ENCODE results near the gene NOSIP. TPM values are rescaled to one million over a fixed set of nuclear protein-coding genes. Genes with fewer than 3 reads are reported as not detected.

NOSIP gene
- total RNA-seq, 1 donor from 2014 or later, result 66.1 TPM

DNA sequence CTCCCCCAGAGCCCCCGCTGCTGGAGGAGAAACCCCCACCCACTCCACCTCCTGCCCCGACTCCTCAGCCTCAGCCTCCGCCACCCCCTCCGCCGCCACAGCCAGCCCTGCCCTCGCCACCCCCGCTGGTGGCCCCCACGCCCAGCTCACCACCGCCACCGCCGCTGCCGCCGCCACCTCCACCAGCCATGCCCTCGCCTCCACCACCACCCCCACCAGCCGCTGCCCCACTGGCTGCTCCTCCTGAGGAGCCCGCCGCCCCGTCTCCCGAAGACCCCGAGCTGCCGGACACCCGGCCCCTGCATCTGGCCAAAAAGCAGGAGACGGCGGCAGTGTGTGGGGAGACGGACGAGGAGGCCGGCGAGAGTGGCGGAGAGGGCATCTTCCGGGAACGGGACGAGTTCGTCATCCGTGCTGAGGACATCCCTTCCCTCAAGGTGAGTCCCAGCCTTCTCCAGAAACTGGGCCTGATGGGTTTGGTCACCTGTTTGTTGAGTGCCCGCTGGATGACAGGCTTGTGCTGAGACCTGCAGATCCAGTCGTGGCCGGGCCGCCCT lies 21.2 kb upstream of the NOSIP start:
- Mint-ChIP-seq H3K27ac (no peak overlapping the region), H3K27me3 (no peaks in the 10 kb centered on the region), H3K9me3 (no peaks in the 10 kb centered on the region), H3K36me3 (ENCODE audit: low read depth) (peaks cover 41% of the 10 kb centered on the region), H3K4me1 (peaks cover 5% of the 10 kb centered on the region), H3K4me3 (no peak overlapping the region)
- intact Hi-C loops (cut with micrococcal nuclease), result no loop called here
- DNase-seq, result no peak

DNA sequence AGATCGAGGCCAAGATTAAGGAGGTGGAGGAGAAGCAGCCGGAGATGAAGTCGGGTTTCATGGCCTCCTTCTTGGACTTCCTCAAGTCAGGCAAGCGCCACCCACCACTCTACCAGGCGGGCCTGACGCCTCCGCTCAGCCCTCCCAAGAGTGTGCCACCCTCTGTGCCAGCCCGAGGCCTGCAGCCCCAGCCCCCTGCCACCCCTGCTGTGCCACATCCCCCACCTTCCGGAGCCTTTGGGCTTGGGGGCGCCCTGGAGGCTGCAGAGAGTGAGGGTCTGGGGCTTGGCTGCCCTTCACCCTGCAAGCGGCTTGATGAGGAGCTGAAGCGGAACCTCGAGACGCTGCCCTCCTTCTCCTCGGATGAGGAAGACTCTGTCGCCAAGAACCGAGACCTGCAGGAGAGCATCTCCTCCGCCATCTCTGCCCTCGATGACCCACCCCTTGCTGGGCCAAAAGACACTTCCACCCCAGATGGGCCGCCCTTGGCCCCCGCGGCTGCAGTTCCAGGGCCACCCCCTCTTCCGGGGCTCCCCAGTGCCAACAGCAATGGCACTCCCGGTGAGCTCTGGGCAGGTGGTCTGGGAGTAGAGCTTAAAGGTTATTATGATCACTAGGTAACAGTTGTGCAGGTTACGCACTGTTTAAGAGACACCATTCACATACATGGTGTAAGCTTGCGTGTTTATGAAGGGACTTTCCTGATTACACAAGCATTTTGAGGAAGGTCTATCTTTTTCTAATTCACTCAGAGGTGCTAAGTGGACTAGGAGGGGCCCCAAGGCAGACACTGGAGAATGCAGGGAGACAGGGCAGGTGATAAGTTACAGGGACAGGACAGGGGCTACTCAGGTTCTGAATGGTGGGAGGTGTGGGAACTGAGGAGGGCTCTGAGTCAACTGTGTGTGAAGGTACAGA lies 19.3 kb upstream of the NOSIP start:
- intact Hi-C loops (cut with micrococcal nuclease), result no loop called here
- peak overlapping the region; percentile 2 for H3K27ac Mint-ChIP-seq
- H3K36me3 Mint-ChIP-seq (ENCODE audit: low read depth), result peaks cover 38% of the 10 kb centered on the region
- H3K27me3 Mint-ChIP-seq, result no peaks in the 10 kb centered on the region
- no peak for DNase-seq
- H3K9me3 Mint-ChIP-seq, result no peaks in the 10 kb centered on the region
- no peak overlapping the region for H3K4me3 Mint-ChIP-seq
- peaks cover 5% of the 10 kb centered on the region for H3K4me1 Mint-ChIP-seq

DNA sequence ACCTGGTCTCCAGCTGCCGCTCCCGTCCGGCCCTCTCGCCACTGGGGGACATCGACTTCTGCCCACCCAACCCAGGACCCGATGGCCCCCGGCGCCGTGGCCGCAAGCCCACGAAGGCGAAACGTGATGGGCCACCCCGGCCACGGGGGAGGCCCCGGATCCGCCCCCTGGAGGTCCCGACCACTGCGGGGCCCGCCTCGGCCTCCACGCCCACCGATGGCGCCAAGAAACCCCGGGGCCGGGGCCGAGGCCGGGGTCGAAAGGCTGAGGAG lies 17.3 kb upstream of the NOSIP start:
- H3K27ac Mint-ChIP-seq, result no peak overlapping the region
- H3K27me3 Mint-ChIP-seq, result no peaks in the 10 kb centered on the region
- intact Hi-C loops (cut with micrococcal nuclease), result no loop called here
- DNase-seq, result no peak
- no peaks in the 10 kb centered on the region for H3K9me3 Mint-ChIP-seq
- no peak overlapping the region for H3K4me3 Mint-ChIP-seq
- peaks cover 21% of the 10 kb centered on the region for H3K4me1 Mint-ChIP-seq
- peaks cover 45% of the 10 kb centered on the region for H3K36me3 Mint-ChIP-seq (ENCODE audit: low read depth)

DNA sequence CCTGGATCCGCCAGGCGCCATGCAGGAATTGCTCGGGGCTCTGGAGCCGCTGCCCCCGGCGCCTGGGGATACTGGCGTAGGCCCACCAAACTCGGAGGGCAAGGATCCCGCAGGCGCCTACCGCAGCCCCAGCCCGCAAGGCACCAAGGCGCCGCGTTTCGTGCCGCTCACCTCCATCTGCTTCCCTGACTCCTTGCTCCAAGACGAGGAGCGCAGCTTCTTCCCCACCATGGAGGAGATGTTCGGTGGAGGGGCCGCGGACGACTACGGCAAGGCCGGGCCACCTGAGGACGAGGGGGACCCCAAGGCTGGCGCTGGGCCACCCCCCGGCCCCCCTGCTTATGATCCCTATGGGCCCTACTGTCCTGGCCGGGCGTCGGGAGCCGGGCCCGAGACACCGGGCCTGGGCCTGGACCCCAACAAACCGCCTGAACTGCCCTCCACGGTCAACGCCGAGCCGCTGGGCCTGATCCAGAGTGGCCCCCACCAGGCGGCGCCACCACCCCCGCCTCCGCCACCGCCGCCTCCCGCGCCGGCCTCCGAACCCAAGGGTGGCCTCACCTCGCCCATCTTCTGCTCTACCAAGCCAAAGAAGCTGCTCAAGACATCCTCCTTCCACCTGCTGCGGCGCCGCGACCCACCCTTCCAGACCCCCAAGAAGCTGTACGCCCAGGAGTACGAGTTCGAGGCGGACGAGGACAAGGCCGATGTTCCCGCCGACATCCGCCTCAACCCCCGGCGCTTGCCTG lies 16.8 kb upstream of the NOSIP start:
- intact Hi-C loops (cut with micrococcal nuclease), result no loop called here
- Mint-ChIP-seq H3K27ac (no peak overlapping the region), H3K4me3 (no peak overlapping the region), H3K4me1 (peaks cover 24% of the 10 kb centered on the region), H3K27me3 (no peaks in the 10 kb centered on the region), H3K9me3 (no peaks in the 10 kb centered on the region), H3K36me3 (ENCODE audit: low read depth) (peaks cover 42% of the 10 kb centered on the region)
- DNase-seq, result no peak

DNA sequence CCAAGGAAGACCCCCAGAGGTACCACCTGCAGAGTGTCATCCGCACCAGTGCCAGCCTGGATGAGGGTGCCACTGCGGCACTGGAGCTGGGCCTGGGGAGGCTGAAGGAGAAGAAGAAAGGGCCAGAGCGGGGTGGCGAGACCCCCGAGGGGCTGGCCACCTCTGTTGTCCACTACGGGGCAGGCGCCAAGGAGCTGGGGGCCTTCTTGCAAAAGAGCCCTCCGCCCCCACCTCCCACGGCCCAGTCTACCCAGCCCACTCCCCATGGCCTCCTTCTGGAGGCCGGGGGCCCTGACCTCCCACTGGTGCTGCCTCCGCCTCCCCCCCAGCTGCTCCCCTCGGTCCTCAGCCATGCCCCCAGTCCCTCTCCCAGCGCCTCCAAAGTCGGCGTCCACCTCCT lies 16.1 kb upstream of the NOSIP start:
- Mint-ChIP-seq H3K9me3 (no peaks in the 10 kb centered on the region), H3K4me1 (peaks cover 24% of the 10 kb centered on the region), H3K27me3 (no peaks in the 10 kb centered on the region), H3K36me3 (ENCODE audit: low read depth) (peaks cover 37% of the 10 kb centered on the region), H3K4me3 (no peak overlapping the region), H3K27ac (no peak overlapping the region)
- intact Hi-C loops (cut with micrococcal nuclease), result no loop called here
- DNase-seq, result no peak

DNA sequence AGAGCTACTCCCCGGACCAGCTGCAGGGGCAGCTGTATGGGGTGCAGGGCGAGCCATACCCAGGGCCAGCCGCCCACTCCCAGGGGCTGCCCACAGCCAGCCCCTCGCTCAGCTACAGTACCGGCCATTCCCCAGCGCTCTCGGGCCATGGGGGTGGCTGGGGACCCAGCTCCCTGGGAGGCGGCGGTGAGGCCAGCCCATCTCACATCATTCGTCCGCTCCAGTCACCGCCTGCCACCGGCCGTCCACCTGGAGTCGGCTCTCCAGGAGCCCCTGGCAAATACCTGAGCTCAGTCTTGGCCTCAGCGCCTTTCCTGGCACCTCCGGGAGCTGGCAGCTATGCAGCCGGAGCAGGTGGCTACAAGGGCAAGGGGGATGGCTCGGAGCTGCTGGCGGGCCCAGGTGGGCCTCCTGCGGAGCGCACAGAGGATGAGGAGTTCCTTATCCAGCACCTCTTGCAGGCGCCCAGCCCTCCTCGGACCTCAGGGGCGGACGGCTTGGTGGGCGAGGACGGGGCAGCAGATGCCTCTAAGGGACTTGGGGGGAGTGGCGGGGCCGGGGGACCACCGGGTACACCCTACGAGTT lies 15.6 kb upstream of the NOSIP start:
- peaks cover 33% of the 10 kb centered on the region for H3K36me3 Mint-ChIP-seq (ENCODE audit: low read depth)
- no peak overlapping the region for H3K27ac Mint-ChIP-seq
- H3K4me3 Mint-ChIP-seq, result no peak overlapping the region
- intact Hi-C loops (cut with micrococcal nuclease), result no loop called here
- no peak for DNase-seq
- no peaks in the 10 kb centered on the region for H3K27me3 Mint-ChIP-seq
- H3K4me1 Mint-ChIP-seq, result peaks cover 22% of the 10 kb centered on the region
- H3K9me3 Mint-ChIP-seq, result no peaks in the 10 kb centered on the region

DNA sequence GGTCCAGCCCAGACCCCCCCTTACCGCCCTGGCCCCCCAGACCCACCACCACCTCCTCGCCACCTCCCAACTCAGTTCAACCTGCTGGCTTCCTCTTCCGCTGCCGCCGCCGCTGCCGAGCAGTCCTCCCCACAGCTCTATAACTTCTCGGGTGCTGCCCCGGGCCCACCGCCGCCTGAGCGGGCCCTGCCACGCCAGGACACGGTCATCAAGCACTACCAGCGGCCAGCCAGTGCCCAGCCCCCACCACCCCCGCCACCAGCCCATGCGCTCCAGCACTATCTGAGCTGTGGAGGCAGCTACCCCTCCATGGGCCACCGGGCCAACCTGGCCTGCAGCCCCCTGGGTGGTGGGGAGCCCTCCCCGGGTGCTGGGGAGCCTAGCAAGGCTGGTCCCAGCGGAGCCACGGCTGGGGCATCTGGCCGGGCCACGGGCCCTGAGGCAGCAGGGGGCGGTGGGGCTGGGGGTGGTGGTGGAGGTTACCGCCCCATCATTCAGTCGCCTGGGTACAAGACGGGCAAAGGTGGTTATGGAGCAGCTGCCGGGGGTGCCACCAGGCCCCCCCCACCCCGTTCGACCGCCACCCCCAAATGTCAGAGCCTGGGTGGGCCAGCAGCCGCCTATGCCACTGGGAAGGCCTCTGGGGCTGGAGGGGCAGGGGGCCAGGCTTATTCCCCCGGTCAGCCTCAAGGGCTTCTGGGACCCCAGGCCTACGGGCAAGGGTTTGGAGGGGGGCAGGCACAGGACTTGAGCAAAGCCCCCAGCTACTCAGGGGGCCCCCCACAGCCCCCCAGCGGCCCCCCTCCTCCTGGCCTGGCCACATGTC lies 14.8 kb upstream of the NOSIP start:
- Mint-ChIP-seq H3K4me1 (peaks cover 21% of the 10 kb centered on the region), H3K27ac (no peak overlapping the region), H3K27me3 (no peaks in the 10 kb centered on the region), H3K4me3 (no peak overlapping the region), H3K9me3 (no peaks in the 10 kb centered on the region), H3K36me3 (ENCODE audit: low read depth) (peaks cover 28% of the 10 kb centered on the region)
- intact Hi-C loops (cut with micrococcal nuclease), result loop anchor here (5.0 kb wide), 1 partner anchor 332 kb away; the partner anchor contains the start of genes ATF5 and NUP62
- DNase-seq, result no peak

DNA sequence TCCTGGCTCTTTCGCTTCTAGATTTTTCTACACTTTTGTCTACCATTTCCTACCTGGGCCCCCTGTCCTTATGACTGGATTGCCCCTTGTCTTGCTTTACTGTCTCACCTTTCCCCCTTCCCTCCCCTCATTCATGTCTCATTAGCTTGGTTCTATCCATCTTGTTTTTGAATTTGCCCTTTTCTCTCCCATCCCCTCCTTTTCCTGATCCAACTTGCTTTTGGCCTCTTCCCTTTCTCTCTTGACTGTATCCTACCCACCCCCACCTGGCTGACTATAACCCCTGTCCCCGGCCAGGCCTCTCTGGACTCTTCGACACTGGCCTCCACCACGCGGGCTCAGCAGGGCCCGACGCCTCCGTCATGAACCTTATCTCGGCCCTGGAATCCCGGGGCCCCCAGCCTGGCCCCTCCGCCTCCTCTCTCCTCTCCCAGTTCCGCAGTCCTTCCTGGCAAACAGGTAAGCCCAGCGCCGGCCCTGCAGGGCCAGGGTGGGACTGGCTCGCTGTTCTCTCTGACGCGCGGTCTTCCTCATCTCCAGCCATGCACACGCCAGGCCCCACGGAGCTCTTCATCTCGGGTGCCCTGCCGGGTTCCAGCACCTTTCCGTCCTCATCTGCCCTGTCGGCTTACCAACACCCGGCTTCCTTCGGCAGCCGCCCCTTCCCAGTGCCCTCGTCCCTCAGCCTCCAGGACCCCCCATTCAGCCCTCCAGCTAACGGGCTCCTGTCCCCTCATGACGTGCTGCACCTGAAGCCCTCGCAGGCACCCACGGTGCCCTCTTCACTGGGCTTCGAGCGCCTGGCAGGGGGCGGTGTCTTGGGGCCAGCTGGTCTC lies 14.0 kb upstream of the NOSIP start:
- peaks cover 3% of the 10 kb centered on the region for H3K27me3 Mint-ChIP-seq
- no peak for DNase-seq
- H3K4me1 Mint-ChIP-seq, result peaks cover 26% of the 10 kb centered on the region
- intact Hi-C loops (cut with micrococcal nuclease), result loop anchor here (5.0 kb wide), 1 partner anchor 333 kb away; the partner anchor contains the start of genes ATF5 and NUP62
- peaks cover 22% of the 10 kb centered on the region for H3K36me3 Mint-ChIP-seq (ENCODE audit: low read depth)
- peak overlapping the region; percentile 82 for H3K27ac Mint-ChIP-seq
- peak overlapping the region; percentile 88 for H3K4me3 Mint-ChIP-seq
- H3K9me3 Mint-ChIP-seq, result no peaks in the 10 kb centered on the region

DNA sequence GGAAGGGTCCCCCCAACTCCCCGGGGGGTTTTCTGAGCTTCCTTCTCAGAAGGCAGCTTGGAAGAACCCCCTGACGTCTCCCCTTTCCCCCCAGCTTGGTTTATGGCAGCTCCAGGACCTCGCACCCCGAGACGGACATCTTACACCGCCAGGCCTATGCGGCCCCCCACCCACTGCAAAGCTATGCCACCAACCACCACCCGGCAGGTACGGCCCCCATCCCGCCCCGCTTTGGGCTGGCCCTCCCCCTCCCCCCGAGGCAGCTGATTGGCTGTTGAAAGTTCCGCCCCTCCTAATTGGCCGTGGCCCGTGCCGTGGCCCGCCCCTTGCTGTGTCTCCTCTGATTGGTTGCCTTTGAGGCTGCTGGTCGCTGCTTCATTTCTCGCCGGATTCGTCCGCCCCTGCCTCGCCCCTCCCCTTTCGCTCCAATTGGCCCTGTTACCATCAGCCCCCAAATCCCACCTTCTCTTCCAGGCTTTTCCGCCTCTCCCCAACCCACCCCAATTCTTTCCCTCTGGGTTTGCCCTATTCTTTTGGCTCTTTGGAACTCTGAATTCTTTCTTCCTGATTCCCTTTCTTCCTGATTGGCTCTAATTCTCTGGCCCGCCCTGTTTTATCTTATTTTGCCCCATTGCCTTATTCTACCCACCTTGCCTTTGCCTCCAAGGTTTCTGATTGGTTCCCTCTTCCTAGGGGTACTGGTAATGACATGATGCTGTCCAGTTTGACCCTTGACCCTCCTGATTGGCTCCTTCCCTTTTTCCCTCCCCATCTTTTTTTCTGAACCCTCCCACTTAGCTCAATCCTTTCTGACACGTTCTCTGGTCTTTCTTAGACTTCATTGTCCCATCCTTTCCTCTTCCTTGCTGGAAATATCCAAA lies 13.1 kb upstream of the NOSIP start:
- H3K9me3 Mint-ChIP-seq, result no peaks in the 10 kb centered on the region
- peak overlapping the region; percentile 82 for H3K27ac Mint-ChIP-seq
- peaks cover 8% of the 10 kb centered on the region for H3K27me3 Mint-ChIP-seq
- peak; percentile 98 for DNase-seq
- intact Hi-C loops (cut with micrococcal nuclease), result loop anchor here (5.0 kb wide), 1 partner anchor 334 kb away; the partner anchor contains the start of genes ATF5 and NUP62
- H3K4me3 Mint-ChIP-seq, result peak overlapping the region; percentile 88
- H3K4me1 Mint-ChIP-seq, result peaks cover 30% of the 10 kb centered on the region
- H3K36me3 Mint-ChIP-seq (ENCODE audit: low read depth), result peaks cover 18% of the 10 kb centered on the region

DNA sequence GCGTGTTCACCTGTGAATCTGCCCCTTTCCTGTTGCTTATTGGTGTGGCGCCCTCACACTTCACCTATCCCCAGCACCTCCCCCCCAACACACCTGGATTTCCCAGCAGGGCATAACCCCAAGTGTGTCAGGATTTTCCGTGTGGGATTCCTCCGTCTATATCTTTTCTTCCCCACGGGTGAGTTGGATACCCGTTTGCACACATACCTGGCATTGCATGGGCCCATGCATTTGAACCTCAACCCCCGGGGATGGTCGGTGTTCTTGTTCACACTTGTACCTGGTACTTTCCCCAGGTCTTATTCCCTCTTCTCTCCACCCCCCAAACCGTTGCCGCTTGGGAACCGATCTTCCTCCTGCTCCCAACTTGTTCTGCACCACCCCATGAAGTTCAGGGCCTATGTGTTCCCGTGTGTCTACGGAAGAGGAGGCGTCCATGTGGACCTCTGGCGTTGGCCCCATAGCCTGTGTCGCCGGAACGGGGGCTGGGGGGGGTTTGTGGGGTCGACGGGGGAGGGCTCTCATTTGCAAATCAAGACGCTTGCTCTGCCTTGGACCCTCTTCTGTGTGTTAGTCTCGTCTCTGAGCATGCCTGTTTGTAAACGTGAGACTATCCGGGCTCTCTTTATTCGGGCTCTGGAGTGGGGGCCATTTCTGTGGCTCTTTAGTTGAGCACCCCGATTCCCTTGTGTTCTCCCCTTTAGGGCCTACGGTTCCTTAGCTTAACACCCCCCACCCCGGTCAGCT lies 12.3 kb upstream of the NOSIP start:
- peak; percentile 73 for DNase-seq
- no peaks in the 10 kb centered on the region for H3K9me3 Mint-ChIP-seq
- H3K4me1 Mint-ChIP-seq, result peaks cover 30% of the 10 kb centered on the region
- H3K4me3 Mint-ChIP-seq, result peak overlapping the region; percentile 88
- intact Hi-C loops (cut with micrococcal nuclease), result loop anchor here (1.0 to 5.0 kb wide), 2 partner anchors 285 to 335 kb away; partner anchors contain the start of genes AKT1S1, ATF5, NUP62 and TBC1D17
- H3K36me3 Mint-ChIP-seq (ENCODE audit: low read depth), result peaks cover 13% of the 10 kb centered on the region
- H3K27ac Mint-ChIP-seq, result peak overlapping the region; percentile 82
- H3K27me3 Mint-ChIP-seq, result peaks cover 11% of the 10 kb centered on the region

DNA sequence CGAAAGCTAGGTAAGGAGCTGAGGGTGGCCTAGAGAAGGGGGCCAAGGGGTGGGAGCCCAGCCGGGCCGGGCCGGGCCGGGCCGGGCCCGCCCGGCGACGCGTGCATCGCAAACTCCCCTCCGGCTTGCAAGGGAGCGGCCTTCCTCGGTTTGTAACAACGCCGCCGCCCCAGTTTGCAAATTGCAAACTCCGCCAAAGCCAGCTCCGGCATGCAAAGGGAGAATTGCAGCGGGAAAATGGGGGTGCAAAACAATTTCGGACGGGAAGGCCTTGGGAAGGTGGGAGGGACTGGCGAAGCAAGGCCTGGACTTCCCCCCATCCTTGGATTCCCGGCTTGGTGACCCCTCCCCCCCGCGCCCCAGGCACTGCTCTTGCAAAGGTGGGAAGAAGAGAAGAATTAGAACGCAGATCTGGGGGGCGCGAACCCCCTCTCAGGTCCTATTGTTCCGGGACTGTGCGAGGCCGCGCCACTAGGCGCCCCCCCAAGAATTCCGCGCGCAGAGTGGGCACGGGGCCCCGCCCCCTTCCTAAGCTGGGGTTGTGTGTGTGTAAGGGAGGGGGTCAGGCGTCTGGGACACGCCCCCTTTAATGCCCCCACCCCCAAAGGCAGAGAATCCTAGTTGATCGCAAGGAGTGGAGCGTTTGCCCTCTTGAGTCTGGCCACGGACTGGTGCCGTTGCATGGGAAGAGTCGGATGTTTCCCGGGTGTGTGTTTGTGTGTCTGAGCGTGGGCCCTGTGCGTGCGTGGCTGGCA lies 11.6 kb upstream of the NOSIP start:
- DNase-seq, result peak; percentile 84
- peaks cover 13% of the 10 kb centered on the region for H3K36me3 Mint-ChIP-seq (ENCODE audit: low read depth)
- peak overlapping the region; percentile 82 for H3K27ac Mint-ChIP-seq
- H3K4me3 Mint-ChIP-seq, result peak overlapping the region; percentile 88
- H3K27me3 Mint-ChIP-seq, result peaks cover 11% of the 10 kb centered on the region
- peaks cover 30% of the 10 kb centered on the region for H3K4me1 Mint-ChIP-seq
- intact Hi-C loops (cut with micrococcal nuclease), result loop anchor here (1.0 to 5.0 kb wide), 5 partner anchors 37 to 335 kb away; partner anchors contain the start of genes AKT1S1, AP2A1, ATF5 and BCL2L12
- no peaks in the 10 kb centered on the region for H3K9me3 Mint-ChIP-seq

Measured in activated CD4-positive, alpha-beta T cell treated with anti-CD3 and anti-CD28 coated beads, Interleukin-2, amount 10 ng/mL, durations not matched to agents 24 days and 14 days (primary cell).